Measurements from ENCODE around the gene KIAA0513.
A peak's percentile ranks its signal among the peaks of the same experiment; 100 is the strongest.

KIAA0513 gene, protein sequence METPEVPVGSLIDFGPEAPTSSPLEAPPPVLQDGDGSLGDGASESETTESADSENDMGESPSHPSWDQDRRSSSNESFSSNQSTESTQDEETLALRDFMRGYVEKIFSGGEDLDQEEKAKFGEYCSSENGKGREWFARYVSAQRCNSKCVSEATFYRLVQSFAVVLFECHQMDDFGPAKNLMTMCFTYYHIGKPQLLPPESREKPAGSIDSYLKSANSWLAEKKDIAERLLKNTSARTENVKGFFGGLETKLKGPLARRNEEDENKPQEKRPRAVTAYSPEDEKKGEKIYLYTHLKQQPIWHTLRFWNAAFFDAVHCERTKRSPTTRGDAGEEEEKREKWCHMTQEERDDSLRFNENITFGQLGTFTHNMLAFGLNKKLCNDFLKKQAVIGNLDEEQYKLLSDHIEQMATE

DNA sequence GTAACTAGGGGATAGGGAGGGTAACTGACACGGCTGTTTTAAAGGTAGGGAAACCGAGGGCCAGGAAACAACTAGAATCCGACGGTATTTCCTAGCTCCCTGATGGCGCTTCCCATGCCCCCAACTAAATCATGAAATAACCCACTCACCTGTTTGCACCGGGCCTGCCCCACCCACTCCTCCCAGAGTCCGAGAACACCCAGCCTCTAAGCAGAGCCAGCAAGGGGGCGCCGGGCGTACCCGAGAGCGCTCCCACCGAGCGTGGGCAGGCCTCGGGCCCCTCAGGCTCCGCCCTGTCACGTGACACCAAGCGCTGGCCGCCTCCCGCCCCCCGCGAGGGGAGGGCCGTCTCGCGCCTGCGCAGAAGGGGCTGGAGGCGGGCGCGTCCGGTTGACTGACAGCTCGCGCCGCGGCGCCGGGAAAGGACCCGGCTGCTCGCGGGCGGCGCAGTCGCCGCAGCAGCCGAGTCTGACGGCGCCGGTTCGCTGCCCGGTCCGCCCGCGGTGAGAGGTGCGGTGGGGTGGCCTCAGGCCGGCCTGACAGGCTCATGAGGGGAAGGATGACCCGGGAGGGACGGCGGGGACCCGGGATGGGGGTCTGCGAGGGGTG is at the start of gene KIAA0513:
Gene KIAA0513 (plus strand): TSS at position 447 of the 609 bp plus-strand sequence. CDS start 39,277 bp downstream, outside the sequence.
- DNase-seq = peak; percentile 51

DNA sequence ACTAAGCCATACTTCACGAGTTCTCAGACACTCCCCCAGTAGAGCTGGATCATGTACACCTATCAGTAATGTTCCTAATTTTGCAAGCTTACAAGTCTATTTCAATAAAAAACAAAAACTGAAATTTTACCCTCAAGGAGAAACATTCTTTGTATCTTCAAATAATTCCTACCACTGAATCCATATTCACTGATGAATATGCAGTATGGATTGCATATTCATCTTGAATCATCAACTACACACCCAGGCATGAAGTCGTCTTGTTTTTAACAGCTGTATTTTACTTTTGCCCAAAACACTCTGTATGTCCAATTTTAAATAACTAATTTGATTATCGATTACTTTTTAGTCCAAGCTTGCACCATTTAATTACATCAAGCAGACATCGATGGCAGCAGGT is 48.1 kb upstream of the KIAA0513 start:
- DNase-seq = no peak

DNA sequence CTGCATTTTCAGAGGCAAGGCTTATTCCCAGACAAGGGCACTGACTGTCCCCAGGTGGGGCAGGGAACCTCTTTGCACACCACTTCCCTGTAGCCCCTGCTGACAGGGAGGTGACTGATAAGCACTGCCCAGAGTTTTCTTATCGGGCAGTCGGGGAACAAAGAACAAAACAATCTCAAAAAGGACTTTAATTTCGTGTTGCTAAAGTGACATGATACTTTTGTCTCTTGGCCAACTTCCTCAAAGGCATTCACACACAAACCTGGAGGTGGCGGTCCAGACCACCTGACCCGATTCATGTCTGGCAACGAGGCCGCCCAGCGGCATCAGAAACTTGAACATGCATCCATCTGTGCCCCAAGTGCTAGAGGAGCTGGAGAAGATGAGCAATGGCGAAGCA is 45.2 kb upstream of the KIAA0513 start:
- no peak for DNase-seq

DNA sequence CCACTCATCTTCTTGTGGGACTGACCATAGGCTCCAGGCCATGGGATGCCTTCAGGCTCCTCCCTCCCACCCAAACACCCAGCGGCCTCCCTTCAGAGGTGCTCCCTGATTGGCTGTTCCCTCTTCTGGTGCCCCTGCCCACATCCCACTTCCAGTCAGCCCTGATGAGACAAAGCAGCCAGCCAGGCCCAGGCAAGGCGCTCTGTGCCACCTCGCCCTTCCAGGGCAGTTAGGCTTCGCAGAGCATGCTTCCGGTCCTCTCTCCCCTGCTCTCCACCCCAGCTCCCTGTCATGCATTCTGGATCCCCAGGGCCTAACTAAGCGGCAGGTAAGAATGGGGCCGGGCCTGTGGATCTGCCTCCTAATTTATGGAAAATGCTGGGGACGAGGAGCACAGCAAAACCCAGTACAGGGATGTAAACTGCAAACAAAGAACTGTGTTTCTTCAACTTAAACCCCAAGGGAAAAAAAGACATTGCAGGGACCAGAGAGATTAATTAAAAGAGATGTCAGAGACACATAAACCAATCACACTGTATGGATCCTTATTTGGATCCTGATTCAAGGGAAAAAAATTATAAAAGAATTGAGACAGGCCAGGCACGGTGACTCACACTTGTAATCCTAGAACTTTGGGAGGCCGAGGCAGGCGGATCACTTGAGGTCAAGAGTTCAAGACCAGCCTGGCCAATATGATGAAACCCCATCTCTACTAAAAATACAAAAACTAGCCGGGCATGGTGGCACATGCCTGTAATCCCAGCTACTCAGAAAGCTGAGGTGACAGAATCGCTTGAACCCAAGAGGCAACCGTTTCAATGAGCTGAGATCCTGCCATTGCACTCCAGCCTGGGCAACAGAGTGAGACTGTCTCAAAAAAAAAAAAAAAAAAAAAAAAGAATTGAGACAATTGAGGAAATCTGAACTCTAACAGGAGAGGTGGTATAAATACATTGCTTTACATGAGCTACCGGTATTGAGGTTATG is 42.2 kb upstream of the KIAA0513 start:
- DNase-seq = no peak

DNA sequence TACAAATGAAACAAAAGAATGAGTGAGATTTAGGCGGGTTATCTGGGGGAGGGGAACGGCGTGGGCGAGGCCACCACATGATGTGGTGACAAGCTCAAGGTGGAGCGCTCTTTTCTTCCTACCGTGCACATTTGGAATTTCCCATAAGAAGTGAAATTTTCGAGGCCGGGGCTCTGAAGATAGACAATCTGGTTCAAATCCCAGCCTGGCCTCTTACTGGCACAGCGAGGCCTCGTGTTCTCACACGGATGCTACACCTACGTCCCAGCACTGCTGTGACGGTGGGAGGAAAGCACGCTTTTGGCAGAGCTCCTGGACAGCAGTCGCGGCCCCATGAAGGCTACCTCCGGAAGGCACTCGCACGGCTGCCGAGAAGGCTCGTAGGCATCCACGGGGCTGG is 41.5 kb upstream of the KIAA0513 start:
- DNase-seq = no peak

DNA sequence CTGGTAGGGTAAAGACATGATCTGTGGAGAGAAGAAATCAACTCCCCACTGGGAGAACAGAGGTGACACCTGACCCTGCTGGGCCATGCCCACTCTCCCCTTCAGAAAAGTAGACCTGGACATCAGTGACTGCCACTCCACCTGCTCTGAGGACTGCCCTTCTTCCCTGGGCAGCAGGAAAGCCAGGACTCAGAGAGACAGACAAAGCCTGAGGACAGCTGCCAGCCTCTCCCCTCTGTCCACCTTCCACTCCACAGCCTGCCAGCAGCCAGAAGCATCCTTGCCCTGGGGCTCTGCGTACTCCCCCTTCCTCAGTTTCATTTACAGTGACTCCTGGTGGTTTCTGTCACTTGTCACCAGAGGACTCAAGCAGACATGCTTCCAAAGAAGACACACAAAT is 40.7 kb upstream of the KIAA0513 start:
- DNase-seq = no peak

DNA sequence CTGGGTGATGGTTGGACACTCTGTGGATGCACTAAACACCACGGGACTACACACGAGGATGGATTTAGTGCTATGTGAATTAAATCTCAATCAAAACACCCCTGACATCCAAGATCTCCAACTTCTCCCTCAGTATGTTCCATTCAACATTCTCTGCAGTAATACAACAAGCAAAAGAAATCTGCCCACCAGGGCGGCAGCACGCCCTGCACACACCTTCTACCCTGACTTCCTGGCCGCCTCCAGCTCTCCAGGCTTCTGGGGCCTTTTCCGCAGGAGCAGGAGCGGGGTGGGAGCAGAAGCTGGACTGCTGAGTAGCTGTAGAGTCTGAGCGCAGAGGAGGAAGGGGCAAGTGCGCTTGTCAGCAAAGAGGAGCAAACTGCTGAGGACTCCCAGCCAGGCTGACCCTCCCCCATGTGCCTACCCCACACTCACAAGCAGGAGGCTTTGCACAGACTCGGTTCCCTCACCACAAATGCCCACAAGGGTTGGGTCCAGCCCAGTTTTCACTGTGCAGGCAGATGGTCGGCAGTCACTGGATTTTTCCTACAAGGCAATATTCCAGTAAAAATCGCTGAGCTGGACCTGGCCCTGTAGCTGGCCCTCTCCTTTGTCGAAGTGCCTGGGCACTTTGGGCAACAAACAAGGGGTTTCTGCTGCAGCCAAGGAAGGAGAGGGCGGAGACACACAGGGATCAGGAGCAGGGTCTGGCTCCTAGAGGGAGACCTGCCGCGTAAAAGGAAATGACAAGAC is 39.1 kb upstream of the KIAA0513 start:
- no peak for DNase-seq

DNA sequence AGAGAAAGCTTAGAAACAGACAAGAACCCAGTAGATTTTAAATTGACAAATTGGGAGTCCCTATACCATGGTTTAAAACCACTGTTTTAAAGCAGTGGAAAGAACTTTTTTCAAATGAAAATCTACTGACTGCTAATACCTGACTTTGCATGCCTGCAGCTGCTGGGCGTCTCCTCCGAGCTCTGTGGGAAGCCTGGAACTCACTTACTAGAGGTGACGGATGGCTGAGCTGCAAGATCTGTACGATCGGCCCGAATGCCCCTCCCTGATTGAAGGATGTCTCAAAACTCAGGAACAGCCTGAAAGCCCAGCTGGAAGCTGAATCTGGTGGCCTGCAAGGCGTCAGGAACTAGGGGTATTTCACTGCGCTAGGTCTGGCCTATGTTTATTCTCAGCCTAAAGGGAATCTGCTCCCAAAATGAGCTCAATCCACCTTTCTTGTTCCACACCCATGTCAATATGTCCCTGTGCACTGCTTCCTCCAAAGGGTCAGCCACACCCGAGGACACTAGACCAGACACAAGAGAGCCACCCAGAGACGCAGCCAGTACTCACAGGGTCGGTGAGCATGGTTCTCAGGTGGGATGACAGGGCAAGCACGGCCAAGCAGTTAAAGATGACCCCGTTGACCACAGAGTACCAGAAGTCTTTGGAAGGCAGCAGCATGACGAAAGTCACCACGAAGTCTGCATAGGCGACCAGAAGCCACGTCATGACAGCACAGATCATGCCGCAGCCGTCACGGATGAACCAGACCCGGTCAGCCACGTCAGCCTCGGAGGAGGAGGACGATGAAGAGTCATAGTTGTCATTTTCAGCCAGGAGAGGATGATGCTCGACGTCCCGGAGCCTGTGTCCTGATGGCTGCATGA is 37.6 kb upstream of the KIAA0513 start:
- no peak for DNase-seq

DNA sequence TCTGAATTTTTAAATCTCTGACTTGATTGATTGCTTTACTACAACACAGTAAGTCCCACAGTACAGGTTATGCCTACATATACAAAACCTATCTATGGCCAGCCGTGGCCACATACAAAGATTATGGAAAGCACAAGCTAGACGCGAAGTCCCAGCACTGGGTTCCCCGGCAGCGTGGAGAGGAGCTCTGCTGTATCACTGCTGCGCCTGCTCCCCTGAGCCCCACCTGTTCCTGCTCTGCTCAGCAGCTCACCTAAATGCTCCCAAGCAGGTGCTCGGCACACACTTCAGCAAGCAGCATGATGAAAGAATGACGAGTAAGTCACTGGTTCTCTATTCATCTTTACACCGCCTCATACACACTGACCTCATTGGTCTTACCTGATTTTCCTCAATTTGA is 36.8 kb upstream of the KIAA0513 start:
- no peak for DNase-seq

DNA sequence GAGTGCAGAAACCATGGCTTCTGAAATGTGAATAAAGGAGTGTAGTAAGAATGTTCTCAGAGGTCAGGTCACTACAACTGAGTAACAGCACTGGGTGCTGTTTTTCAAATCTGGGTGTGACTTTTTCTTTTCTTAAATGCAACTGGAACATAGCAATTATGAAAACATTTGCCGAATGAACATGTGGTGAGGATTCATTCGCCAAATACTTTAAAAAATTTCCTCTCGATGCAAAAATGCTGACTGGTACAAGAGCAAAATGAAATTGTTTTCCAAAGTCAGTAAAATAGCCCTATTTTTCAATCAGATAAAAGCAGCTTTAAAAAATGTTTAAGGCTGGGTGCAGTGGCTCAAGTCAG is 34.9 kb upstream of the KIAA0513 start:
- DNase-seq = no peak

DNA sequence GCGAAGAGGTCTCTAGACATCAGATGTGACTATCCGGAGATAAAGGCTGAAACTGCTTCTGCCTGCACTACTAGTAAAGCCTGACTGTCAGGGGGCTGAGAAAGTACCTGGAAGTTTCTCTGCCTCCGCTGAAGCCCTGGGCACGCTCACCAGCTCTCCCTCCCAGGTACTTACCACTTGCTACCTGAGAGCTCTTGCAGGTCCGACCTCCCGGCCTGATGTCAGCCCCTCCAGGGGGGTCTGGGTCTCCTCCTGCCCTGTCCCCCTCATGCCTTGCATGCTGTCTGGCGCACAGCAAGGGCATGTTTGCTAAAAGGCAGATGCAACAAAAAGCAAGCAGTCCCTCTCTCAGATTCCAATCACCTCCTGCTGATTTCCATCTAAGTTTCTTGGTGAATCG is 33.7 kb upstream of the KIAA0513 start:
- DNase-seq = no peak

DNA sequence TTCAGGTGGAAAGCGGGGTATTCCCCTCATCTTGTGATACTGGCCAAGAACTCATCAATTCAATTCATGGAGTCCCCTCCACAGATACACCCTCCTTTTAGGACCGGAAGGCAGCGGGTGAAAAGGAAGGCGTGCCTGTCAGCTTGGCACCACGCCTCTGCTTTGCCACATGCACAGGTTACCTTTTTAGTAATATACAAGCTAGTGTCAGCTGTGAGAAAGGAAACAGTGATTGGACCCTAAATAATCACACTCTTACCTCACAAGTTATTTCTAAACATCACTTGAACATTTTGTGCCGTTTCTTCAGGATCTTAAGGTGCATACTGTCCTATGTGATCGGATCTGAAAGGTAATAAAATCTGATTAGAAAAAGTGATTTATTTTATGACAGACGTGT is 31.9 kb upstream of the KIAA0513 start:
- DNase-seq = no peak

DNA sequence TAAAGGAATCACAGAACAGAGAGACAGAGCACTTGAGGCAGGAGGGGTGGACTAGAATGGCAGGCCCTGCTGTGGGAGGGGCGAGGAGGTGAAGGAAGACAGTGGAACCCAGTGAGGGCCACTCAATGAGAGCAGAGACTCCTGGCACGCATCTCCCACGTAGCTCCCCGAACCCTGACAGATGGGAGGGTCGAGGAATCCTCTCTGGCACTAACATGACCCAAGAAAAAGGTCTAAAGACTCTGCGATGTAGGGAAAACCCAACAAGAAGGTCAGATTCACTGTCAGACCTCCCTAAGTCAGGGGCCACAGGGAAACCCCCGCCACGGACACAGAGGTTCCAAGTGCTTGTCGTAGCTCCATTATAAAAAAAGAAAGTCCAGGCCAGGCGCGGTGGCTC is 31.2 kb upstream of the KIAA0513 start:
- DNase-seq = no peak

DNA sequence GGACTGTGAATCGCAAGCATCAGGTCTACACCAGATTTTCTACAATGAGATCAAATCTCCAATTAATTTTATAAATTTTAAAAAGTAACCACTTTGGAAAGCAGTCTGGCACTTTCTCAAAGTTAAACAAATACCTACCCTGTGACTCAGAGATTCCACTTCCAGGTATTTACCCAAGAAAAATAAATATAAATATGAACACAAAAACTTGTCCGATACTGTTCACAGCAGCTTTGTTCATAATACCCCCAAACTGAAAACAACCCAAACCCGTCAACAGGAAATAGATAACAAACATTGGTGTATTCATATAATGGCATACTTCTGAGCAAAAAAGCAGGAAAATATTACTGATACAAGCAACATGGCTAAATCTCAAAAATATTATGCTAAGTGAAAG is 28.4 kb upstream of the KIAA0513 start:
- no peak for DNase-seq

DNA sequence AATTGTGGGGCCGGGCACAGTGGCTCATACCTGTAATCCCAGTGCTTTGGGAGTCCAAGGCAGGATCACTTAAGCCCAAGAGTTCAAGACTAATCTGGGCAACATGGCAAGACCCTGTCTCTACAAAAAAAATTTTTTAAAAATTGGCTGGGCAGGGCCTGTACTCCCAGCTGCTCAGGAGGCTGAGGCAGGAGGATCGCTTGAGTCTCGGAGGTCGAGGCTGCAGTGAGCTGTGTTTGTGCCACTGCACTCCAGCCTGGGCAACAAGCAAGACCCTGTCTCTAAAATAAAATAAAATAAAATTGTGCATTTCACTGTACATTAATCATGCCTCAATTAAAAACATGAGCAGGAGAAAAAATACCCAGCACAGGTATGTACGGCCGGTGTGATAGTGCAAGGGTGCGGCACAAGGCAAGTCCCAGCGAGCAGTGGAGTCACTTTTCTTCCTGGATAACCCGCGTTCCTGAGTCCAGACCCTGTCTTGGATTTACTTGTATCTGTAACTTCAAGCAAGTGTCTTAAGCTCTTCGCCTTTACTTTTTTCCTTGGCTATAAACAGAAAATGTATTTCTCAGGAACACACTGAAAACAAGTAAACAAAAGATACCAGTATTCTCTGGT is 27.6 kb upstream of the KIAA0513 start:
- no peak for DNase-seq

DNA sequence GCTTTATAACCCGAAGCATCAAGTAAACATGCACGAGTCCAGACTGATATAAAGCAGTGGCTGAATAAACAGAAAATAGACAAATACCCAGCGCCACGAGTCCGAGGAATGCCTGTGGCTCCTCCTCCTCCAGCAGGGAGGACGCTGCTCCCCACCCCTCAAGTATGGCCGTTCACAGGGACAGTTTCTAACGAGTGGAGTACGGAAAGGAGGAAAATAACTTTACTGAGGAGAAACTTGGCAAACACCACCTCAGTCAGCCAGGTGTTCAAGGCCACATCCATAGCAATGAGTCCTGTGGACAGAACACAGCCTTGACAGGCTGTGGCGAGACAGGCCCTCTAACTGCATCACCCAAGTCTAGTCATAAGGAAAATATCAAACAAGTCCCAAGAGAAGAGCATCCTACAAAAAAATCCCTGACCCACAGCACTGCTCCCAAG is 25.5 kb upstream of the KIAA0513 start:
- no peak for DNase-seq

DNA sequence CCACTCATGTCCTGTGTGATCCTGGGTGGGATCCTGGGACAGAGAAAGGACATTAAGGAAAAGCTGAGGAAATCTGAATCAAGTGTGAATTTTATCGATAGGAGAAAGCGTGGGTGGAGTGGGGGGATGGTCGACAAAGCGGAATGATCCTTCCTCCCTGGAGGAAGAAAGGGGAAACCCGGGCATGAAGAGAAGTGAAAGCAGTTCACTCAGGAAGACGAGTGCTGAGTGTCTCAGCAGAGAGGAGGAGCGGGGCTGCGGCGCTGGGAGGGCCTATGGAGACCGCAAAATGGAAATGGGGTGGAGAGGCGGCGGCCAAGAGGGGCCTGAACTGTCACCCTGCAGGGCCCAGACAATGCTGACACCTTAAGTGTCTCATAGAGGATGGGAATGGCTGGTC is 25.0 kb upstream of the KIAA0513 start:
- no peak for DNase-seq

DNA sequence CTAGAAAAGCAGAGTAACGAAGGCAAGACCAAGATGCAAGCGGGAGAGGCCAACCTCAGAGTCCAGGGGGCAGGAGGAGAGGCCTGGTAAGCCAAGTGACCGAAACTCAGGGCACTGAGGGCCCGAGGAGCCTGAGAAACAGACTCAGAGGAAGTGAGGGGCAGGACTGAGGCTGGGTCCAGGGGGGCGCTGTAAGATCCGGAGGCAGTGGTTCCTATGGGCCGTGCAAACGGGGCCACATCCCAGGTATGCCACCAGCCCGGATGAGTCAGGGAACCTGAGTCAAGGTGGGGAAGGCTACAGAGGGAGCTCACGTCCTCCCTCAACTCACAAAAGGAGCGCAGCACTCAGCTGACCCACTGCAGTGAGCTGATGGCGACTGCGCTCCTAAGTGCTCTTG is 24.5 kb upstream of the KIAA0513 start:
- no peak for DNase-seq

DNA sequence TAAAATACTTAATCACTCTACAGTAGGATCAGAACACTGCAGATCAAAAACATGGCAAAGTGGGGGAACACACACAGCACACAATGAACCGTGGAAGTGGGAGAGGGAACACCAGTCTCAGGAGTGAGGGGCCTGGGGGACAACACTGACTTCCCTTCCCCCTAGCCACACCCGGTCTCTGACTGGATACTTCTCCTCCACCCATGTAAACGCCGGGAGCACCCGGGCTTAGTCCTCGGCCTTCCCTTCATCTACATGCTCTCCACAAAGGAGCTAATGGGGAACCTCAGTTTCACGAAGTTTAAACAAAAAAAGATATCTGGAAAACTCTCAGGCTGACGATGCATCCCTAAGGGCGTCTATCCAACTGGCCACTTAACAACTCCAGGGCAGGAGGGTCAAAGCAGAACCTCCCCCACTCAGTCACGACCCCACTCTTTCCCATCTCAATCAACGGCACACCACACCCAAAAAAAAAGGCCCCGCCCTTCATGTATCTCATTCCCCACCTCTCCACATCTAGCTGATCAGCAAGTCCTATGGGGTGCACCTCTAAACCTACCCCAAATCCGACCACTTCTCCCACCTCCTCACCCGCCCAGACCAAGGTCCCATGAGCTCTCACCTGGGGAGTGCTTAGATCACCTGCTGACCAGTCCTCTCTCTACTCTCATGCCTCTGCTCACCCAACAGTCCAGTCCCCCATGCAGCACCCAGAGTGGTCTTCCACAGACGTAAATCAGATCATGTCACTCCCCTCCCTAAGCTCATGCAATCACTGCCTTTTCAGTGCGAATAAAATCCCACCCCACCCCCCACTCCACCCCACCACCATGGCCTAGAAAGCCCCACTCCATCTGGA is 23.6 kb upstream of the KIAA0513 start:
- no peak for DNase-seq

DNA sequence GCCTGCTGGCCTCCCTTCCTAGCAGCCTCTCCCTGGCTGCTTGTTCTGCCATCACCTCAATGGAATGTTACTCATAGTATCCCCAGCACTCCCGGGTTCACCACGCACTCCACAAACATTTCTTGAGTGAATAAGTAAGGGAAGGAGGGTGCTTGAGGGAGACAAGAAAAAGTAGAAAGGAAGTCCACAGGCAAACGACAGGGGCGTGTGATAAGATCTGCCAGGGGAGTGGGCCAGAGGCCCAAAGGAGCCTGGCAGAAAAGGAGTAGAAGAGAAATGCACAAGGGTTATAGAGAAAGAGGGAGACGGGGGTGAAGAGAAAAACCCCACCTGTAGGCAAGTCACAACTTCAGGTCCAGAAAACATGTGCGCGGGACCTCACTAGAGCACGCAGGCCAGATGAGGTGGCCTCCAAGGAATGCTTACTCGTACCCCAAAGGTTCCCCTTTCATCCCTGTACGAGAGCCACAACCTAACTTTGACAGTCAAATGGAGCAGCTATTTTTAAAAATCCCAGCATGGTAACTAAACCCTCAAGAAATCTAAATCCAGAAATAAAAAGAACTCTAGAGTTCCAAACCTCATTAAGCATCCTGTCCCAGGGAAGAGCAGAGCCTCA is 22.9 kb upstream of the KIAA0513 start:
- DNase-seq = no peak

All from NCI-H446 treated with DMSO at 0.1 percent for 48 hours (cell line).